HepG2 (cell line): ENCODE results near the gene ZNF212. TPM values are rescaled to one million over a fixed set of nuclear protein-coding genes. Genes with fewer than 3 reads are reported as not detected.

Source experiments
- E2F1 ChIP-seq: sonication (generic); formaldehyde crosslinking; IDR thresholded peaks from 2 replicates; pipeline ENCODE4 v1.5.0; 2020; ENCODE audit warnings: missing genetic modification reagents
- FOSL2 ChIP-seq: sonication (generic); formaldehyde crosslinking; IDR thresholded peaks from 2 replicates; pipeline ENCODE4 v1.4.0; 2020; ENCODE audit warnings: missing genetic modification reagents
- FOXK2 ChIP-seq: fragments of 450-650 bp; IDR thresholded peaks from 2 replicates; pipeline ENCODE4 v1.6.1; 2016
- HIVEP1 ChIP-seq: sonication (generic); formaldehyde crosslinking; IDR thresholded peaks from 2 replicates; pipeline ENCODE4 v1.4.0; 2020; ENCODE audit warnings: mild to moderate bottlenecking, missing genetic modification reagents
- MTA3 ChIP-seq: sonication (generic); formaldehyde crosslinking; IDR thresholded peaks from 2 replicates; pipeline ENCODE4 v1.4.0; 2020; ENCODE audit warnings: missing genetic modification reagents
- NKX3-1 ChIP-seq: sonication (generic); formaldehyde crosslinking; IDR thresholded peaks from 2 replicates; pipeline ENCODE4 v1.5.0; 2020; ENCODE audit warnings: missing genetic modification reagents
- RBAK ChIP-seq: sonication (generic); formaldehyde crosslinking; IDR thresholded peaks from 2 replicates; pipeline ENCODE4 v1.5.1; 2020; ENCODE audit warnings: mild to moderate bottlenecking, missing genetic modification reagents
- RORA ChIP-seq: sonication (generic); formaldehyde crosslinking; IDR thresholded peaks from 2 replicates; pipeline ENCODE4 v1.5.0; 2020; ENCODE audit warnings: mild to moderate bottlenecking, missing genetic modification reagents, moderate library complexity
- SOX13 ChIP-seq, 3 experiments: fragments of 450-650 bp in 1 of 3; sonication (generic) in 1 of 3; formaldehyde crosslinking in 1 of 3; IDR thresholded peaks in 2 of 3; conservative IDR thresholded peaks in 1 of 3; 2 replicates each; pipeline versions ENCODE4 v1.5.0 to v1.6.1; 2016 to 2020; ENCODE audit warnings: antibody characterized with exemption in 1 of 3, mild to moderate bottlenecking in 1 of 3, missing compliant biosample characterization in 1 of 3, missing genetic modification reagents in 1 of 3, moderate library complexity in 1 of 3
- SP140L ChIP-seq: sonication (generic); formaldehyde crosslinking; IDR thresholded peaks from 2 replicates; pipeline ENCODE4 v1.4.0; 2020; ENCODE audit warnings: missing genetic modification reagents, borderline replicate concordance
- SUZ12 ChIP-seq: fragments of 150-350 bp; IDR thresholded peaks from 2 replicates; pipeline ENCODE4 v1.6.1; 2014; ENCODE audit warnings: low read depth, low read length
- U2AF2 ChIP-seq: fragments of 200-400 bp; formaldehyde crosslinking; IDR thresholded peaks from 2 replicates; pipeline ENCODE4 v1.6.1; 2017; ENCODE audit warnings: low read depth, mild to moderate bottlenecking, low read length
- ZEB1 ChIP-seq: IDR thresholded peaks from 2 replicates; pipeline ENCODE4 v1.6.1; 2012; ENCODE audit warnings: mild to moderate bottlenecking, low read depth, inconsistent platforms; ENCODE audit not compliant: insufficient replicate concordance
- ZNF124 ChIP-seq: sonication (generic); formaldehyde crosslinking; IDR thresholded peaks from 2 replicates; pipeline ENCODE4 v1.4.0; 2020; ENCODE audit warnings: missing genetic modification reagents
- ZNF3 ChIP-seq: IDR thresholded peaks from 2 replicates; pipeline ENCODE4 v1.7.0; 2017; ENCODE audit warnings: inconsistent platforms
- ZNF644 ChIP-seq: IDR thresholded peaks from 2 replicates; pipeline ENCODE4 v1.6.1; 2016; ENCODE audit warnings: low read depth
- ZNF710 ChIP-seq: sonication (generic); formaldehyde crosslinking; IDR thresholded peaks from 2 replicates; pipeline ENCODE4 v1.5.0; 2020; ENCODE audit warnings: mild to moderate bottlenecking, missing genetic modification reagents, borderline replicate concordance
- ZNF879 ChIP-seq: sonication (generic); formaldehyde crosslinking; IDR thresholded peaks from 2 replicates; pipeline ENCODE4 v1.8.1; 2023; ENCODE audit warnings: missing genetic modification reagents
- polyA plus RNA-seq, 8 experiments: library from polyadenylated mRNA; depleted of rRNA in 3 of 8; stranded (reverse) in 7 of 8; unstranded in 1 of 8; fragments of >200 nt; fragmentation: Illumina TruSeq in 4 of 8; extraction: Trizol in 4 of 8; gene quantifications; 2 replicates each; pipeline versions ENCODE4 v1.2.1 to v1.2.3, GENCODE V29; 2011 to 2016; ENCODE audit warnings: low read depth in 4 of 8, missing spikeins in 1 of 8, mixed read lengths in 1 of 8; ENCODE audit not compliant: insufficient read depth in 1 of 8
- total RNA-seq, 5 experiments: library from RNA; depleted of rRNA; stranded (reverse); fragments of >200 nt; fragmentation: Illumina TruSeq; extraction: Trizol; gene quantifications; 2 replicates each; pipeline ENCODE4 v1.2.3, GENCODE V29; 2016; ENCODE audit warnings: low read depth in 1 of 5
- TF ChIP-seq, protein P1 (sequence below): IDR thresholded peaks from 2 replicates; pipeline ENCODE4 v1.6.1; 2016; ENCODE audit warnings: low read depth, control low read depth
- TF ChIP-seq, protein P2 (sequence below): sonication (generic); formaldehyde crosslinking; IDR thresholded peaks from 2 replicates; pipeline ENCODE4 v1.5.1; 2020; ENCODE audit warnings: missing genetic modification reagents, mild to moderate bottlenecking, borderline replicate concordance
- TF ChIP-seq, protein P3 (sequence below): sonication (generic); formaldehyde crosslinking; IDR thresholded peaks from 2 replicates; pipeline ENCODE4 v1.4.0; 2020; ENCODE audit warnings: missing genetic modification reagents, borderline replicate concordance

ZNF212 gene
- total and polyA plus RNA-seq, 2 of the 13 experiments (the other 11 are each of a cell fraction or from before 2014, with no cell fraction given), result 2.6 to 3.8 TPM

DNA sequence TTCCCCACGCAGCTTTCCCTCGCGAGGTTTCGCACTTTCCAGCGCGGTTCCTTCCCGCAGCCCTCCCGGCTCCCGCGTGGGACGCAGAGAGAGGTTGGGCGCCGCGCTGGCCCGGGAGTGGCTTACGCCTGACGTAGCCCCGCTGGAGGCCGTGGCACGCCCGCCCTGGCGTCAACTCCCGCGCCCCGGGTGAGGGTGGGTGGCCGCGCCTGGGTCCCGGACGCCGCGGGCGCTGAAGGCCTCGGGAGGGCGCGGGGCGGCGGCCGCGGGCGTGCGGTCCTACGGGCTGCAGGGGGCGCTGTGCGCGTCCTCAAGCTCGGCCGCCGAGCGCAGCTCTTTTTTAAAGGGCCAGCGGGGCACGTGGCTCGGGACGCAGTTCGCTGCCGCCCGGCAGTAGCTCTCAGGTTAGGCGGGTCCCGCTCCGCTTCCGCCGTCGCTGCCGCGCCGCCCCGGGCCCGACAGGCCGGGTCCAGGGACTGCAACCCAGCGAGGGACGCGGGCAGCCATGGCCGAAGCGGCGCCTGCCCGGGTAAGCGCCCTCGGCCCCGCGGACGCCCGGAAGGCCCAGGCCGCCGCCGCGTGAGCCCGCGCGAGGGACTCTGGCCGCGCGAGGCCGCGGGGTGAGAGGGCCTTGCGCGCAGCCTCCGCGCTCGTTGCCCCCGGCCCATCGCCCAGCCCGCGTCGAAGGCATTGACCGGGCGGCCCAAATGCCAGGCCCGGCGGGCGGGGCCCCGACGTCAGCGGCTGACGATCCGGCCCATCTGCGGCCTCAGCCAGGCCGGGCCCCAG lies 22.6 kb downstream of the ZNF212 start, which contains the start of gene ZNF783 (continued):
- TF ChIP-seq, protein P1, sequence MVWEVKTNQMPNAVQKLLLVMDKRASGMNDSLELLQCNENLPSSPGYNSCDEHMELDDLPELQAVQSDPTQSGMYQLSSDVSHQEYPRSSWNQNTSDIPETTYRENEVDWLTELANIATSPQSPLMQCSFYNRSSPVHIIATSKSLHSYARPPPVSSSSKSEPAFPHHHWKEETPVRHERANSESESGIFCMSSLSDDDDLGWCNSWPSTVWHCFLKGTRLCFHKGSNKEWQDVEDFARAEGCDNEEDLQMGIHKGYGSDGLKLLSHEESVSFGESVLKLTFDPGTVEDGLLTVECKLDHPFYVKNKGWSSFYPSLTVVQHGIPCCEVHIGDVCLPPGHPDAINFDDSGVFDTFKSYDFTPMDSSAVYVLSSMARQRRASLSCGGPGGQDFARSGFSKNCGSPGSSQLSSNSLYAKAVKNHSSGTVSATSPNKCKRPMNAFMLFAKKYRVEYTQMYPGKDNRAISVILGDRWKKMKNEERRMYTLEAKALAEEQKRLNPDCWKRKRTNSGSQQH (CRISPR knock-in tag), result 0 out of 2 replicates have a peak, but pooled peaks have one; percentile 26
- TF ChIP-seq HIVEP1 (CRISPR knock-in tag) (0 out of 2 replicates have a peak, but pooled peaks have one; percentile 44), ZNF644 (no peak), MTA3 (CRISPR knock-in tag) (no peak), RBAK (CRISPR knock-in tag) (no peak), U2AF2 (no peak), E2F1 (CRISPR knock-in tag) (peak; percentile 23), FOXK2 (no peak), ZNF879 (CRISPR knock-in tag) (peak; percentile 92; the same call in 1 of the 2 replicates), RORA (no peak), FOSL2 (peak; percentile 16; the same call in 1 of the 2 replicates), ZNF124 (peak; percentile 56; the same call in 1 of the 2 replicates), NKX3-1 (CRISPR knock-in tag) (peak; percentile 46), SP140L (CRISPR knock-in tag) (peak; percentile 76; the same call in 1 of the 2 replicates), SOX13 (IDR thresholded peaks at IDR 0.05) (no peak), SOX13 (CRISPR knock-in tag; conservative IDR thresholded peaks at IDR 0.05 in 1 of 2, IDR thresholded peaks at IDR 0.05 in 1 of 2) (peak in 1 of 2 experiments; percentile 44; a peak in 2 of 4 replicates), ZNF3 (CRISPR knock-in tag) (no peak), SUZ12 (no peak), ZNF710 (CRISPR knock-in tag) (no peak), ZEB1 (no peak)
- TF ChIP-seq, protein P2, sequence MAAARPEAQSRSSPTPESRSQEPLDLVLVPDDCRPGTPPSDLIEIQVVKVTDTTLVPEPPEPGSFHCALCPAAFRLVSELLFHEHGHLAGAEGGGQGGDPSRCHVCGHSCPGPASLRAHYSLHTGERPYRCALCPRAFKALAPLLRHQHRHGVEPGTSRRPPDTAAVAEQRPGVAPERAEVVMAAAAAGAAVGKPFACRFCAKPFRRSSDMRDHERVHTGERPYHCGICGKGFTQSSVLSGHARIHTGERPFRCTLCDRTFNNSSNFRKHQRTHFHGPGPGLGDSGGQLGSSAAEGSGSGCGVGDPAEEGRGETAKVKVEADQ (CRISPR knock-in tag), result peak; percentile 32; the same call in 1 of the 2 replicates
- TF ChIP-seq, protein P3, sequence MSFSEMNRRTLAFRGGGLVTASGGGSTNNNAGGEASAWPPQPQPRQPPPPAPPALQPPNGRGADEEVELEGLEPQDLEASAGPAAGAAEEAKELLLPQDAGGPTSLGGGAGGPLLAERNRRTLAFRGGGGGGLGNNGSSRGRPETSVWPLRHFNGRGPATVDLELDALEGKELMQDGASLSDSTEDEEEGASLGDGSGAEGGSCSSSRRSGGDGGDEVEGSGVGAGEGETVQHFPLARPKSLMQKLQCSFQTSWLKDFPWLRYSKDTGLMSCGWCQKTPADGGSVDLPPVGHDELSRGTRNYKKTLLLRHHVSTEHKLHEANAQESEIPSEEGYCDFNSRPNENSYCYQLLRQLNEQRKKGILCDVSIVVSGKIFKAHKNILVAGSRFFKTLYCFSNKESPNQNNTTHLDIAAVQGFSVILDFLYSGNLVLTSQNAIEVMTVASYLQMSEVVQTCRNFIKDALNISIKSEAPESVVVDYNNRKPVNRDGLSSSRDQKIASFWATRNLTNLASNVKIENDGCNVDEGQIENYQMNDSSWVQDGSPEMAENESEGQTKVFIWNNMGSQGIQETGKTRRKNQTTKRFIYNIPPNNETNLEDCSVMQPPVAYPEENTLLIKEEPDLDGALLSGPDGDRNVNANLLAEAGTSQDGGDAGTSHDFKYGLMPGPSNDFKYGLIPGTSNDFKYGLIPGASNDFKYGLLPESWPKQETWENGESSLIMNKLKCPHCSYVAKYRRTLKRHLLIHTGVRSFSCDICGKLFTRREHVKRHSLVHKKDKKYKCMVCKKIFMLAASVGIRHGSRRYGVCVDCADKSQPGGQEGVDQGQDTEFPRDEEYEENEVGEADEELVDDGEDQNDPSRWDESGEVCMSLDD (CRISPR knock-in tag), result peak; percentile 30; the same call in 1 of the 2 replicates
